Urinary bladder (tissue), 4 donors: ENCODE results near the gene MOV10L1. TPM values are rescaled to one million over a fixed set of nuclear protein-coding genes. Genes with fewer than 3 reads are reported as not detected.

Source experiments
- DNase-seq: peaks from one replicate; pipeline ENCODE4 v3.0.0-alpha.2; 2015; ENCODE audit errors: extremely low spot score
- H3K27ac ChIP-seq: one replicate; pipeline ENCODE4 v1.5.1; 2013; ENCODE audit warnings: low read depth, mild to moderate bottlenecking, moderate library complexity
- H3K36me3 ChIP-seq: one replicate; pipeline ENCODE4 v1.6.1; 2013; ENCODE audit warnings: mild to moderate bottlenecking, moderate library complexity; ENCODE audit not compliant: insufficient read depth
- H3K4me1 ChIP-seq: one replicate; pipeline ENCODE4 v1.6.1; 2013; ENCODE audit warnings: mild to moderate bottlenecking, moderate library complexity; ENCODE audit not compliant: insufficient read depth
- H3K4me3 ChIP-seq: one replicate; pipeline ENCODE4 v1.5.1; 2013; ENCODE audit warnings: low read depth, low read length
- WGBS: extraction: QIAGEN DNeasy Blood & Tissue Kit; methylation state at CpG from one replicate; pipeline ENCODE4 v1.1.7; 2013; 5-methylcytosine and 5-hydroxymethylcytosine counted together
- polyA plus RNA-seq: library from polyadenylated mRNA; stranded (reverse); fragments of 200-250 nt; gene quantifications from one replicate; pipeline ENCODE4 v1.2.3, GENCODE V29; 2013
- total RNA-seq: library from RNA; depleted of rRNA; stranded (reverse); fragments of >200 nt; gene quantifications from one replicate; pipeline ENCODE4 v1.2.3, GENCODE V29; 2014
- donor health status: healthy with polysubstance abuse.
- donor health status: healthy.

The MOV10L1 gene
- total RNA-seq (9.7 TPM), polyA plus RNA-seq (0.33 TPM)

DNA sequence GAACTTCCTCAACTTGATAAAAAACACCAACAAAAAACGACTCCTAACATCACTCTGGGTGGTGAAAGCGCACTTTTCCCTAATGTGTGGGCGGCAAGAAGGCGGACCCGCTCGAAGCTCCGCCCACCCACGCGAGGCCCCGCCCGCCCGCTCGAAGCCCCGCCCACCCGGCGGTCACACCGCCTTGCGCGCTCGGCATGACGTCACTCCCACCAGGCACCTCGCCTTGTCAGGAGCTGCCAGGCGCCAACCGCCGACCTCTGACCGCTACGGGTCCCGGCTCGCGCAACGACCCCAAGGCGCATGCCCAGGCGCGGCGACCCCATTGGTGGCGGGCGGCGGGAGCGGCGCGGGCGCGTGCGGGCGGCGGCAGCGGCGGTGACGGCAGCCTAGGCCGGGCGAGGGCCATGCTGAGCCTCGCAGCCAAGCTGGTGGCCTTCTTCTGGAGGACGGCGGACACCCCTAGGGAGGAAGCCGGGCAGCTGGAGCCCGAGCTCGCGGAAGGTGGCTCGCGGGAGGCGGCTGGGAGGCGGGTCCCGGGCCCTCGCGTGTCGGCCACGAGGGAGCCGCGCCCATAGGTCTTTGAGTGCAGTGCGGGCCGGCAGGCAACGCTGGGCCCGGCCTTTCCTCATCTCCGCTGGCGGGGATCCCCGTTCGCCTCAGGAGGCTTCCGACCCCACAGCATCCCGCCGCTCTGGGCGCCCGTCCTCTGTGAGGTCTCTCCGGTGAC is at the start of gene MOV10L1:
MOV10L1 (plus strand) TSS at position 325 of the 730 bp plus-strand sequence; CDS start at position 408, 83 bp downstream.
- H3K27ac ChIP-seq = no peak within 1 kb of the TSS
- no peak for DNase-seq
- 51% methylated on average over 83 of the region's 83 CpGs for WGBS
- no peak within 1 kb of the TSS for H3K4me3 ChIP-seq
- no peaks in the 10 kb centered on the region for H3K36me3 ChIP-seq
- H3K4me1 ChIP-seq = no peaks in the 10 kb centered on the region

DNA sequence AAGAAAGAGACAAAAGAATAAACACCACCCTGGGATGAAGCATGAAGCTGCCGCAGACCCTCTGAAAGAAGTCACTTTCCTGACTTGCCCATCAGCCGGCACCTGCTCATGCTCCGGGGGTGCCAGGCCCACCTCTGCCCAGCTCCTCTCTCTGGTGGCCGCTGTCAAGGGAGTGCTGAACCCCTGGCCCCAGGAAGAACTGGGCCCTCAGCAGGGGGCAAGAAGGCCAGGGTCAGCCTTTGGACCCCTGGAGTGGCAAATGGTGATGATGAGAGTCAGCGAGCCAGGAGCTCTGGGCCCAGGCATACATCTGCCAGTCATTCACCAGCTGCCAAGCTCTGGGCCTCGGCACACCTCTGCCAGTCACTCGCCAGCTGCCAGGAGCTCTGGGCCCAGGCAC is 49.1 kb upstream of the MOV10L1 start:
- 89% methylated on average over 7 of the region's 7 CpGs for WGBS
- DNase-seq = no peak
- H3K4me3 ChIP-seq = no peak overlapping the region
- no peaks in the 10 kb centered on the region for H3K4me1 ChIP-seq
- H3K27ac ChIP-seq = no peak overlapping the region
- no peaks in the 10 kb centered on the region for H3K36me3 ChIP-seq

GRCh38 chr22:50041361-50042065 is 48.3 kb upstream of the MOV10L1 start:
- Histone ChIP-seq H3K4me1 (no peaks in the 10 kb centered on the region), H3K36me3 (no peaks in the 10 kb centered on the region), H3K27ac (no peak overlapping the region), H3K4me3 (no peak overlapping the region)
- DNase-seq = no peak
- WGBS = 85% methylated on average over 17 of the region's 17 CpGs

DNA sequence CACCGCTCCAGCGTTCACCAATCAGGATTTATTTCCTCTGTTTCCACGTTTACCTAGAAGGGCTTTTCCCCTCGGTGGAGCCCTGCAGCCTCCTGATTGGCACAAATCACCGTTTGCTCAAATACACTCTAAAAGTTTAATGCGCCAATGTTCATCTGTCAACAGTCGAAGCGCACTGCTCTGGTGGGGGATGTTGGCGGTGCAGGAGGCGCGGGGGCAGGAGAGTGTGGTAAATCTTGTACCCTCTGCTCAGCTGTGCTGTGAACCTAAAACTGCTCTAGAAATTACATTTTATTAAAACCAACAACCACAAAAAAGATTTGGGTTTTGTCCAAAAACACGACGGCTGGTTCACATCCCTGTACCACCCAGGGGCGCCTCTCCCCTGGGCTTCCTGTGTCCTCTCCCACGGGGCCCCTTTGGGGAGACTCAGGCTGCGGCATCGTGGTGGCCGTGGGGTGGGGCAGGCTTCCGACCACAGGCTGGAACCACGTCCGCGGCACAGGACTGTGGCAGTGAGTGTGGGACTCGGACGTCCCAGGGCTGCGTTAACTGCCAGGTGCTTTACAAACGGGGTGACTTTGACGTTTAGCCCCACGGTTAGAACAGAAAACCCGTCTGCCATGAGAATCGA is 45.2 kb upstream of the MOV10L1 start:
- no peak for DNase-seq

DNA sequence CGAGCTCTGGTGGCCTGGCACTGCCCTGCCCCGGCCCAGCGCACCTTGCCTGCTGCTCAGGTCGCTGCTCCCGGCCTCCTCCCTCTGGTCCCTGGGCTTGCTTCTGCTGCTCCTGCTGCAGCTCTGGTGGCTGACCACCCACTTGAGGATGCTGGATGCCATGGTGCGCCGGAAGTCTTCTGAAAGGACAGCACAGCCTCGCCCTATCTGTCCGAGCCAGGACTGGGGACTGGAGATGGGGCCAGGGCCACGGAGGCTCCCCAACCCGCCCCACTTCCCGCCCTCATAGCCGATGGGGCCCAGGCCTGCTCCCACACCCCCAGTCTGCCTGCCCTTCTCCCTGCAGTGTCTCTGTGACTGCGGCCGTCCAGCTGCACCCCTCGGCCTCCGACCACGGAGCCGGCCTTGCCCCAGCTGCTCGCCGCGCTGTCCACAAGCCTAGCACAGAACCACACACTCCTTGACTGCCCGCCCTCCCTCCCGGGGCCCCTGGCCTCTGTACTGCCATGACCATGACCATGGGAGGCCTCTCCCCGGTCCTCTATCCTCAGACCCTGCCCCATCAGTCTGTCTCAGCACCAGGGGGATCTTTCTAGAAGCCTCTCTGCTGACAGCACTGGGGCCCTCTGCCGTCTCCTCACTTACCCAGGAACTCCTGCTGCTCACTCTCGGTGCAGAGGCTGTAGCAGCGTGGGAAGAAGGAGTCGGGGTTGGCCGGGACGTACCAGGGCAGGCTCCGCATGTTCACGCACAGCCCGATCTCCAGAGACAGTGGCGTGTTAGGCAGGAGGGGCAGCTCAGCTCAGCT is 44.4 kb upstream of the MOV10L1 start:
- H3K36me3 ChIP-seq = no peaks in the 10 kb centered on the region
- H3K4me3 ChIP-seq = no peak overlapping the region
- DNase-seq = no peak
- H3K4me1 ChIP-seq = no peaks in the 10 kb centered on the region
- 76% methylated on average over 35 of the region's 35 CpGs for WGBS
- H3K27ac ChIP-seq = no peak overlapping the region

More for the DNA sequence above, 45.2 kb upstream of the MOV10L1 start:
- WGBS = 64% methylated on average over 30 of the region's 30 CpGs
- Histone ChIP-seq H3K36me3 (no peaks in the 10 kb centered on the region), H3K4me1 (no peaks in the 10 kb centered on the region), H3K4me3 (no peak overlapping the region), H3K27ac (no peak overlapping the region)

DNA sequence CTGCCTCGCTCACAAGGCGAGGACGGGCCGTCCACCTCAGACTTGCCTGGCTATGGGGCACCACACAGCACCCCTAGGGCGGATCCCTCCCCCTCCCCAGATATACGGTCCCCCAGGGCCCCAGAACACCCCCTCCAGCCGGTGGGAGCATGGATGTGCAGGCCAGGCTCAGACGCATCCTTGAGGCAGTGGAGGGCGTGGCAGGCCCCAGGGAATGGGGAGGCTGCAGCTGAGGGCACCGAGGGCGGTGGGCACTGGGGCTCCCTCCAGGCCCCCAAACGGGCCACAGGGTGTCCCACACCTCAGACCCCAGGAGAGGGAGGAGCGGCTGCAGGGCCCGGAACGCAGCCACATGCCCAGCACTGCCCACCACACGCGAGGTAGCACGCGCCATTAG is 43.8 kb upstream of the MOV10L1 start:
- Histone ChIP-seq H3K4me1 (no peaks in the 10 kb centered on the region), H3K36me3 (no peaks in the 10 kb centered on the region), H3K27ac (no peak overlapping the region), H3K4me3 (no peak overlapping the region)
- 72% methylated on average over 19 of the region's 19 CpGs for WGBS
- no peak for DNase-seq

DNA sequence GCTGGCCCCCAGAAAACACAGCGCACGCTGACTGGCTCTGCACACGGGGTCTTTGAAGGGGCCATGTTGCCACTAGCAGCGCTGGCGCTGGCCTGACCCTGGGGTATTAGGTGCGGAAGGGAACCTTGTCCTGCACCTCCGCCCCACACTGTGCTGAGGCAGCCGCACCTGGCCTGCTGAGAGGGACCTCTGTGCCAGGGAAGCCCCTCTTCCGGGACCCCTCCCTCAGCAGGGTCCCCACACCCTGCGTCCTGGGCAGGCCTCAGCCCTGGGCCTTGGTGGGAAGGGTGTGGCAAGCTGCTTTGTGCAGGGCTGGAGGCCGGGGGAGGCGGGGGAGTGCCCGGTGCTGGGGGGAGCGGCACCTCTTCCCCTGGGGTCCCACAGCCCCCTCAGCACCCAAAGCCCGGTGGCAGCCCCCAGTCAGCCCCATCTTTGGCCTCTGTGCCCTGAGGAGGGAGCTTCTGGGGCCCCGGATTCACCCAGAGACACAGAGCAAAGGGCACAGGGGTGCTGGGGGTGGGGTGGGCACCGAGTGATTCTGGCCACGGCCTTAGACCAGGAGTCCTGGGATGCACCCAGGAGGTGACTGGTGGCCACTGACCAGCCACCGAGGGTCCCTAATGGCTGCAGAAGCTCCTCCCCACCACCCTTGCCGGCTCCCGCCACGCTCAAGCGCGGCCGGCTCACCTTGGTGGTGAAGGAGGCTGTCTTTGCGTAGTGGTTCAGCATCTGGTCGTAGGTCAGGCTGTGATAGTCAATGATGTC is 43.1 kb upstream of the MOV10L1 start:
- no peak for DNase-seq
- Histone ChIP-seq H3K36me3 (no peaks in the 10 kb centered on the region), H3K4me3 (no peak overlapping the region), H3K27ac (no peak overlapping the region), H3K4me1 (no peaks in the 10 kb centered on the region)
- WGBS = 89% methylated on average over 27 of the region's 27 CpGs

- Histone ChIP-seq H3K4me1 (no peaks in the 10 kb centered on the region), H3K36me3 (no peaks in the 10 kb centered on the region), H3K27ac (no peak overlapping the region), H3K4me3 (no peak overlapping the region)
- DNase-seq = no peak
- WGBS = 91% methylated on average over 16 of the region's 16 CpGs
Measured at GRCh38 chr22:50047346-50047745, 42.5 kb upstream of the MOV10L1 start.

- WGBS = 84% methylated on average over 12 of the region's 12 CpGs
- no peak overlapping the region for H3K4me3 ChIP-seq
- no peak for DNase-seq
- no peak overlapping the region for H3K27ac ChIP-seq
- no peaks in the 10 kb centered on the region for H3K36me3 ChIP-seq
- no peaks in the 10 kb centered on the region for H3K4me1 ChIP-seq
Measured at GRCh38 chr22:50048061-50048765, 41.6 kb upstream of the MOV10L1 start.

GRCh38 chr22:50048836-50049235 is 41.0 kb upstream of the MOV10L1 start:
- H3K4me3 ChIP-seq = no peak overlapping the region
- no peaks in the 10 kb centered on the region for H3K4me1 ChIP-seq
- H3K27ac ChIP-seq = no peak overlapping the region
- WGBS = 86% methylated on average over 17 of the region's 17 CpGs
- no peak for DNase-seq
- no peaks in the 10 kb centered on the region for H3K36me3 ChIP-seq

DNA sequence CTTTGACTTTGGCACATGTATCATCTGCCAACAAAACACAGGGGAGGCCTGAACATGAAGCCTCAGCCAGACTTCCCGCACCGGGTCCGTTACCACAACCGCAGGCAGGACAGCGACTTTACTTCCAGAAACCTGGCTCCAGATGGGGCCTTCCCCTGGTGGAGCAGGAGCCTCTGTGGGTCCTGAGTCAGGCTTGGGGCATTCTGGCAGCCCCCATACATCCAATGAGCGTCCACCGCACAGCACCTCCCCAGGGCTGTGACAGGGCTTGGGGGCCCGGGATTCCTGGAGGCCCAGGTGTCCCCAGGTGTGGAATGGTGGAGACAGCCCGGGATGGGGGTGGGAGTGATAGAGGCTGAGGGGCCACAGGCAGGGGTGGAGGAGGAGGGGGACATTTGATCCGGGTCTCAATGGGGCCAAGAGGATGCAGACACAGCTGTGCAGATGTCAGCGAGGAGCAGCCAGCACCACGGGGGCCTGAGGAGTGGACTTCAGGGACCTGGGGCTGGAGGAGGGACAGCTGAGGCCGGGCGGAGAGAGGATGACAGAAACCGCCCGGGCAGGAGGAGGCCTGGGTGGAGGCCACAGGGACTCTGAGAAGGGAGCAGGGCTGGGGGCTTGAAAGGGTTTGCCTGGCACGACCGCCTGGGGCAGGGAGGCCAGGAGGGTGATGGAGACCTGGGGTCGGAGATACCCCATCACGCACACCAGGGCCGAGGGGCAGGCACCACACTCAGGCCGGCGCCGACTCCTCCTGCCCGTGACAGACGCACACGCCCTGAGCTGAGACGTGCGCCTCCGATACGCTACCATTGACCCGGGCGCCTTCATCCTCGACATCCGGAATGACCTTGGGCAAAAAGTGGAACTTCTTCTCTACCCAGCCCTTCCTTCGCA is 40.3 kb upstream of the MOV10L1 start:
- no peaks in the 10 kb centered on the region for H3K4me1 ChIP-seq
- H3K36me3 ChIP-seq = no peaks in the 10 kb centered on the region
- WGBS = 87% methylated on average over 36 of the region's 36 CpGs
- H3K4me3 ChIP-seq = no peak overlapping the region
- H3K27ac ChIP-seq = no peak overlapping the region
- no peak for DNase-seq

DNA sequence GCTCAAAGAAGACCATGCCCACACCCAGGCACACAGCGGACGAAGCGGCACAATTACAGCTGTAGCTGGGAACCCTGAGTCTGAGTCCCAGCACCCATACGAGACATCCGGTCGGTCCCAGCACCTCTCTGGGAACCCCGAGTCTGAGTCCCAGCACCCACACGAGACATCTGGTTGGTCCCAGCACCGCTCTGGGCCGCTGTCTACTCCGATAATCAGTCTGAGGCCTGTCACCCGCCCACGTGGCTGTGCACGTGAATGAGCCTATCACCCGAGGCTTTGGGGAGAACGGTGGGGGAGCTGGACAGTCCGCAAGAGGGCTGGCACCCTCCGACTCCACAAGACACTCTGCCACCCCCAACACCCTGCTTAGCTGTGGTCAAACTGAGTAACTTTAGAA is 37.9 kb upstream of the MOV10L1 start:
- no peak overlapping the region for H3K4me3 ChIP-seq
- H3K36me3 ChIP-seq = no peaks in the 10 kb centered on the region
- no peak for DNase-seq
- no peak overlapping the region for H3K27ac ChIP-seq
- 93% methylated on average over 18 of the region's 18 CpGs for WGBS
- no peaks in the 10 kb centered on the region for H3K4me1 ChIP-seq
